Hepatocyte (in vitro differentiated cells): ENCODE data around the gene AFAP1.

Experiments used
- CTCF ChIP-seq: fragments of 200-600 bp; sonication (generic); IDR thresholded peaks from 2 replicates; pipeline ENCODE4 v1.5.1; 2016; ENCODE audit warnings: antibody characterized with exemption, mild to moderate bottlenecking; ENCODE audit not compliant: poor library complexity
- EZH2 ChIP-seq: fragments of 200-600 bp; sonication (generic); IDR thresholded peaks from 2 replicates; pipeline ENCODE4 v1.6.1; 2016; ENCODE audit warnings: antibody characterized with exemption, mild to moderate bottlenecking, borderline replicate concordance

- TF ChIP-seq CTCF (no peak), EZH2 (no peak)
These were observed 151.5 kb downstream of the AFAP1 start for GRCh38 chr4:7788193-7788592.
